HG03095 (cell line): Measurements from ENCODE around the gene SRCIN1.

ENCODE experiments used
- ATAC-seq: cut with Tn5 transposase; IDR thresholded peaks from one replicate; pipeline ENCODE4 v1.9.1; 2021; ENCODE audit warnings: moderate library complexity; ENCODE audit not compliant: unreplicated experiment

The SRCIN1 gene

DNA sequence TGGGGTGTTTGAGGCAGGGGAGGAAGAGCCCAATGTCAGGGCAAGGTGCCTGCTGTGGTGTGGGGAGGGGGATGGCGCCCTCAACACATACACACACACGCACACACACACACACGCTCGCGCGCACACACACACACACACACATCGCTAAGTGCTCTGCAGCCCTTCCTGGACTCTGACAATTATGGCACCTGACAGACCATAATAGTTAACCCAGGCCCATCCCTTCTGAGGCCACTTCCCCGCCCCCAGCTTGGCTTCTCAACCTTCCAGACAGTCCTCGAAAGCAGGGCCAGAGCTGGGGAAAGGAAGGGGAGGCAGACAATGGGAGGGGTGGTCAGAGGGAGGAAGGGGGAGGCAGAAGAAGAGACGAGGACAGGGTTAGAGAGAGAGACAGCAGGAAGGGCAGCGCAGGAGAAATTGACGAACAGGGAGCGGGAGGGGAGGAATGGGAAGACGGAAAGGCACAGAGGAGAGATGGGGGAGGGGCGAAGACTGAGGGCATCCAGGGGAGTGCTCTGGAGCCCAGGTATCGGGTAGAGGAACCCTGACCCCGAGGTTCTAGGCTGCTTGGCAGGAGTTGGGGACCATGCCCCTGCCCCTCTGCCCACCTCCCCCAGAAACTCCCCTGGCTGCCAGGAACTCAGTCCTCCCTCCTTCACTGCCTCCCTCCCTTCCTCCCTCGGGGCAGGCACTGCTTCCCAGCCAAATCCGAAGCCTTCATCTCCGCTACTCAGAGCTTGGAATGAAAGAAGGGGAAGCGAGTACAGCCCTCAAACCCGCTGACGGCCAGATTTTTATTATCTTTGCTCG, 4.0 kb downstream of the SRCIN1 start:
- no peak for ATAC-seq

DNA sequence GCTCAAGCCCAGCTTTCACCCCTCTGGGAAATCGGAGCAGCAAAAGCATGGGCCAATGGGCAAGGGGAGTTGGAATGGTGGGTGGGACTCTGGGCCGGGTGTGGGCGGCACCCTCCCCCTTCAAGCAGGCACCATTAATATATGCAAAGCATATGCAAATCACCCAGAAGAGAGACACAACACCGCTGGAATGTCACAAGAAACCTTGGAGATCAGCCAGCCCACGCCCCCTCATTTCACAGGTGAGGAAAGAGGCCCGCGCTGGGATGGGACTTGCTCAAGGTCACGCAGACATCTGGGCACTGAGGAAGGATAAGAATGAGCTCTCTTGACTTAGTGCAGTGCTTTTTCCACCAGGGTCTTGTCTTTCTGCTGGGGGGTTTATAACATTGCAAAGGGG, 4.8 kb downstream of the SRCIN1 start:
- no peak for ATAC-seq

DNA sequence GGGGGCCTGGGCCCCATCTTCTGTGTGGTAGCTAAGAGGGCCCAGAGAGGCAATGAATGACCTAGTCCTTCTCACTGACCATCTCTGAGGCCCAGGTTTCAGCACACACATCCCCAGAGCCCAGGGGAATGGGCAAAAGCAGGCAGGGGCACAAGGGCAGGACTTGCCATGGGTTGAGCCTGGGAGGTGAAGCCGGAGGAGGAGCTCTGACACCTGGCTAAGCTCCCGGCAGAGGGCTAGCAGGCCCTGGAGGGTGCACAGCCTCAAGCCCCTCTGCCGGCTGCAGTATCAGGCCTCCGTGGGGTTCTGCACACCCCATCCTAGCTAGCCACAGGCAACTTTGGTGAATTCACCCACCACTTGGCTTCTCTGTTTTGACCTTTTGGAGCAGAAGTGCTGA, 5.3 kb downstream of the SRCIN1 start:
- no peak for ATAC-seq

DNA sequence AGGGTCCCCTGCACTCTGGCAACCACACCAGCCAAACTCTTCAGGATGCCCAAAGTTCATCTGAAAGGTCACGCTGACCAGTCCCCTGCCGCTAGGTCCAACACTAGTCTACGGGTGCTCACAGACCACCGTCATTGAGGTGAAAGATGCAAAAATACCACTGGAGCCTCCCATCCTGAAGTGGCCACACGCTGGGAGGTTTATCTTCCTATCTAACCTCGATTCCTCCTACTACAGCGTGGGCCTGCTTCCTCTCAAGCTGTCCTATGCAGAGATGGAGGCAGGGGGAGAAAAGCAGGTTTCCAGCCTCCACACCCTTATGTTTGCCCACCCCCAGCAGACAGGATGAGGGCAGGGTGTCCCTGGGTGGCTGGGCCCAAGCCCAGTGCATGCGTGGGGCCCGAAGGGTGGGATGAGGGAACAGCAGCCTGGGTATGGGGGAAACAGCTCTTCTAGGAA, 6.3 kb downstream of the SRCIN1 start:
- no peak for ATAC-seq

DNA sequence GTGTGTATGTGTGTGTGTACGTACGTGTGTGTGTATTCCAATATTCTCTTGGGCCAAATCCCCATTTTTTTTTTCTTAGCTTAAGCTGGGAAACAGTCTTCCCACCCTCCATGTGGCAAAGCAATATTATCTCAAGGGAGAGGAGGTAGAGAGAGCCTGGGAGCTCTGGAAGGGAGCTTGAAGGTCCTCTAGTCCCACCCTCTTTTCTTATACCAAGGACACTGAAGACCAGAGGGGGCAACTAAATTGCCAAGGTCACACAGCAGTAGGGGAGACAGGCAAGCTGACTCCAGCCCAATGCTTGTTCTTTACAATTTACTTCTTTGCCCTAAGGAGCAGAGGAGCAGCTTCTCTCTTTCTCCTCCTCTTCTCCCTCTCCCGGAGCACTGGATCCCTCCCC, 6.8 kb downstream of the SRCIN1 start:
- ATAC-seq = no peak

DNA sequence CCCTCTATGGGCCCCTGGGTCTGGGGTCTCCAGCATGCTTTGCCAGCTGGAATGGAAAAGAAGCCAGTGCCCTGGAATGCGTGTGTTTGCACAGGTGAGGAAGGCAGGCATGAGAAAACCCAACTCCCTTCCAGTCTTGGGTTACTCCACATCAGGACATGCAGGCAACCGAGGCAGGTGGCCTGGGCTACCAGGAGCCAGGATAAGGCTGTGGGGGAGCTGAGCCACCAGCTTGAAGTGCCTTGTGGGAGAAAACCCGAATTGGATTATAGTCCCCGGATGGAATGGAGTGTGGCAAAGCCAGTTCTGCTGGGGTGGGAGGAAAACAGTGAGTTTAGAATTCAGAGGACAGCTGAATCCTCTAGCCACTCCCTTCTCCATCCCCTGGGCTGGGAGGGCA, 7.2 kb downstream of the SRCIN1 start:
- ATAC-seq = no peak

DNA sequence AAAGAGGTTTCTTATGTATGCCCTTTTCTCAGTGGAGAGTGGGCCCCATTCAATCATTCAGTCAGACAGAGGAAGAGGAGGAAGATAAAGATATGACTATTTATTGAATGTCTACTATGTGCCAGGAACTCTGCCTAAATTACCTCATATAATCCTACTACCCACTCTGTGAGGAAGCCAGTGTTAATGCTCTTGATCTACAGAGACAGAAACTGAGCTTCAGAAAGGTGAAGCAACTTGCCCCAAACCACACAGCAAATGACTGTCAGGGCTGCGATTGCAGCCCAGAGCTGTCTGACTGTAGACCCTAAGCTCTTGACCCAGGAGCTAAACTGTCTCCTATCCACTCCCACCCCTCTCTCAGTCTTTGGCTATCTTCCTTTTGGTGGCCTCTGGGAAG, 8.4 kb downstream of the SRCIN1 start:
- ATAC-seq = no peak

DNA sequence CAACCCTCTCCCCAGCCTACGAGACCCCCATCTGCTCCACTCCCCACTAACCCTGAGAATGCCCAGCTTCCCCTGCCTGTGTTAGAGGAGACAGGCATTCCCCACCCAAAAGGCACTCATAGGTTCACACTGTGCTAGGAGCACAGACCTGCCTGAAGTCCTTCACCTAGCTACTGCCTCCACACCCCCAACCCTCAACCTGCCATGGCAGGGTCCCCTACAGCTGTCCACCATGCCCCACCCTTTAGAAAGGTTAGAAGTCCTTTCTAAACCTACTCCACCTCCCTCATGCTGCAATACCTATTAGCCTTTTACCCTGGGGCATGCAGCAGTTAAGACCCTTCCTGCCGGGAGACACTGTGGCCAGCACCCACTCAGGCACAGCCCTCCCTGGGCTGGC, 9.1 kb downstream of the SRCIN1 start:
- ATAC-seq = no peak

DNA sequence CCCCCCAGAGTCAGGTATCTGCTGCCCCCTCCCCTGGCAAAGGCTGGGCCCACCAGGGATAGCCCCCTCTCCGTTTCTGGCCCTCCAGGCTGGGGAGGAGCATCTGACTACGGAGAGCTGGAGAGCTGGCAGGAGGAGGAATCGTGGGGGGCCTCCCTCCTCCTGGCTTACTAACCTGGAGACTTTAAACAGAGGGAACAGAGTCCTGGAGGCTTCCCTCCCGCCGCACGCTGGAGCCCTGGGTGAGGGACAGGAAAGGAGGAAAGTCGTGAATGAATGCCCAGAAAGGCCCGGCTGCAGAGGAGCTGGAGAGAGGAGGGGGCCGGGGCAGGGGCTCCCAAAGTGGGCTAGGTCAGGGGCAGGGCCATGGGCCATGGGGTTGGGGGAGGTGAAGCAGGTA, 9.9 kb downstream of the SRCIN1 start:
- ATAC-seq = no peak

DNA sequence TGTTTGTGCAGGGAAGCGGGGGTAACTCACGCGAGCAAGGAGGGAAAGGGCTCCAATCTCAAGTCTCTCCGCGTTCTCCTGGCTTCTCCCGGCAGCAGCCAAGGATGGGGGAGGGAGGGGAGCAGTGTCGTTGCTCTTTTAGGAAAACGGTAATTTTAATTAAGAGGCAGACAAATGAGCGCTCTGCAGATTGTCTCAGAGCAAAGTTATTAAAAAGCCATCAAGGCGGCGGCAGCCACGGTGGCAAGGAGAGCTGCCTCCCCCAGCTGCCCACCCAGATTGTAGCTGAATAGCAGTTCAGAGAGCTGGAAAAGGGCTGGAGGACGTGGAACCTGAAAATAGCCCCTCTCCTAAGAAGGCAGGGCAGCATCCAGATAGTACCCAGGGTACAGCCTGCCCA, 11.6 kb downstream of the SRCIN1 start:
- no peak for ATAC-seq

DNA sequence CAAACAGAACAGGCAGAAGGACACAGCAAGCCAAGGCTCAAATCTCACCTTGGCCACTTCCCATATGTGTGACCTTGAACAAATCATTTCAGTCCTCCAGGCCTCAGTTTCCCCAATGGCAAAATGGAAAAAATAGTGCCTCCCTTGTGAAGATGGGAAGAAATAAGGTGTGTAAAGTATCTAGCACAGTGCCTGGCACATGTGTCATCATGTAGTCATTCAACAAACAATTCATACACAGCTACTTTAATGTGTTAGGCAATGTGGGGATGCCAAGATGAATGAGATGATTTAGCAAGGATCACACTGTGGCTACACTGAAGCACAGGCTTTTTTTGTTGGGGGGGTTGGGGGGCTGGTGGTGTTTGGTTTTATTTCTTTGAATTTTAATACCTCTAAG, 13.3 kb downstream of the SRCIN1 start:
- ATAC-seq = no peak

DNA sequence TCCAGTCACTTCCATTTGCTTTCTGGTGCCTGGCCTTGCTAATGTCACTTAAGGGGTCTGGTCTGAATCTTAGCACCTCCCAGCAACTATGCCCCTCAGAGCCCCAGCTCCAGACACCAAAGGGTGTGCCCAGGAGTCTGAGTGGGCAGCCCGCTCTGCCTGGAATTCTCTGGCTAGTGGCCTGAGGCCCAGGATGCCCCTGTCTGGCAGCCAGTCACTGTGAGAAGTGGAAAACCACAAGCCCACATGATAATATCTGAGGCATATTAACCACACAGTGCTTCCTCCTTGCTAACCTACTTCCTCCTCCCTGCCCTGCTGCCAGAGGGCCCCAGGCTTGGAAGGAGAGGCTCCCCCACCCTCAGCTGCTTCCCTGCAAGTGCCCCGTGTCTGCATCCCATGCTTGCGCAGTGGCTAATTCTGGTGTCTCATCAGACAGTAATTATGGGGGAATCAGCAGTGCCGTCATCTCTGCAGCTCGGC, 14.0 kb downstream of the SRCIN1 start:
- no peak for ATAC-seq

DNA sequence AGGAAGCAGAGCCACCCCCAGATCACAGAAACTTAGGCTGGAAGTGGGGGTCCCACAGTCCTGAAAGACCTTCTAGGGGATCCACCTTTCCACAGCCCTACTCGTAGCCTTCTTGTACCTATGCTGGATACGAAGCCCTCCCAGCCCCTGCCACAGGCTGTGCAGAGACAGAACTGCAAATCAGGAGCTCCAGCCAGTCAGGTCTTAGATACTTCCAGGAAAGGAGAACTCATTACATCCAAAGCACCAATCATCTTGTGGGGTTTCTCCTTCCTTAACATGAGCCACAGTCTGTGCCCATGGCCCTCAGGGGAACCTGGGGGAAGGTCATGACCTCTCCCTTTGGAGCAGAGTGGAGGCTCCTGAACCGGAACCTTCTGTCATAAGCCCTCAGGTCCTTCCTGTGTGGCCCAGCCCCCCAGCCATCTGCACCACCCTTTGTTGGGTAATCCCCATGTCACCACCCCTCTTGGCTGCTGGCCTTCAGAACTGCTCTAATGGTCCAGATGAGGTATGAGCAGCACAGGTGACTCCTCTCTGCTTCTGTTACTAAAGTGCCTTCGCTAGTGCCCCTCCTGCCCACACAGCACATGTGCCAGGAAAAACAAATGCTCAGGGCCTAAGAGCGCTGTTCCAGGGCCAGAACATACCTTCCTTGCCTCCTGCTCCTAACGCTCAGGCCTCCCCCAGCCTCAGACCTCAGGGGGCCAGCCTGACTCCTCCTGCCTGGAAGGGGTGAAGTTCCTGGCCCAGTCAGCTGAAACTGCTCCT, 14.6 kb downstream of the SRCIN1 start:
- ATAC-seq = no peak

DNA sequence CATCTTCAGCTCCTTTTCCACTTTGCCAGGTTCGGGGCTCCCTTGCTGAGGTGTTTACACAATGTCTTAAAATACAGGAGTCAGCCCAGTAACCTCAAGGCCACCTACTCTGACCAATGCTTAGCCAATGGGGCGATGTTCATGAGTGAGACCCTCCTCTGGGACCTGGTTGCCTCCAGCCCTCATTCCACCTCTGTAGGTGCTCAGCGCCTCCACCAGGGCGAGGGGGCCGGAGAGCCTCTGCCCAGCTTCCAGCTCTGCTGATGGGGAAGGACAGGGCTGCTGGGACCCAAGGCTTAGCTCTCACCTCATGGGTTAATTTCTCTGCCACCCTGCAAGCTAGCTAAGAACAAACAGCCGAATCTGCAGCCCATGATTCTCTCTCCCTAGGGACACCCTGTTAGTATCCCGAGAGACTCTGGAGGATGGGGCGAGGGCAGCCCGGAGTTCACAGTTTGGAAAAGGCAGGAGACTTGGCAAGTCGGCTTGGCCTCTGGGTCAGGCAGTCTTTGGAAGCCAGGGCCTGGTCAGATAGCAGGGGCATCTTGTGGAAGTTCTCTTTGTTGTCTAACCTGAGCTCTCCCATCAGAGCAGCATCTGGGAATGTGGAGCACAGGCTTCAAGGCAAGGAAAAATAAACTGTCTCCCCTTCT, 16.2 kb downstream of the SRCIN1 start:
- ATAC-seq = no peak

DNA sequence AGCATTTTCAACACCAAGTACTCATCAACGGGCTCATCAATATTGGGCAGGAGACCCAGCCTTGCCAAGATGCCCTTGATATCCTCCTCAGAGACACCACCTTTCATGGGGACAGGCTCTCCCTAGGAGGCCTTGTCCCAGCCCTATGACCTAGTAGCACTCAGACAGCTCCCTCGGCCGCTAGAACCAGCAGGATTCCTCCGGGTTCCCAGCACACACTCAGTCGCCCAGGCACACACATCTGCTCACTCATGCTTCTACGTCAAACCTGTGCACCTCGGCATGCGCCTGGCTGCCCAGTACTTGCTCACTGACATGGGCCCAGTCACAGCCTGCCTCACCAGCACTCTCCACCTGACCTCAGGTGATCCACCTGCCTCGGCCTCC, 17.0 kb downstream of the SRCIN1 start:
- ATAC-seq = no peak

DNA sequence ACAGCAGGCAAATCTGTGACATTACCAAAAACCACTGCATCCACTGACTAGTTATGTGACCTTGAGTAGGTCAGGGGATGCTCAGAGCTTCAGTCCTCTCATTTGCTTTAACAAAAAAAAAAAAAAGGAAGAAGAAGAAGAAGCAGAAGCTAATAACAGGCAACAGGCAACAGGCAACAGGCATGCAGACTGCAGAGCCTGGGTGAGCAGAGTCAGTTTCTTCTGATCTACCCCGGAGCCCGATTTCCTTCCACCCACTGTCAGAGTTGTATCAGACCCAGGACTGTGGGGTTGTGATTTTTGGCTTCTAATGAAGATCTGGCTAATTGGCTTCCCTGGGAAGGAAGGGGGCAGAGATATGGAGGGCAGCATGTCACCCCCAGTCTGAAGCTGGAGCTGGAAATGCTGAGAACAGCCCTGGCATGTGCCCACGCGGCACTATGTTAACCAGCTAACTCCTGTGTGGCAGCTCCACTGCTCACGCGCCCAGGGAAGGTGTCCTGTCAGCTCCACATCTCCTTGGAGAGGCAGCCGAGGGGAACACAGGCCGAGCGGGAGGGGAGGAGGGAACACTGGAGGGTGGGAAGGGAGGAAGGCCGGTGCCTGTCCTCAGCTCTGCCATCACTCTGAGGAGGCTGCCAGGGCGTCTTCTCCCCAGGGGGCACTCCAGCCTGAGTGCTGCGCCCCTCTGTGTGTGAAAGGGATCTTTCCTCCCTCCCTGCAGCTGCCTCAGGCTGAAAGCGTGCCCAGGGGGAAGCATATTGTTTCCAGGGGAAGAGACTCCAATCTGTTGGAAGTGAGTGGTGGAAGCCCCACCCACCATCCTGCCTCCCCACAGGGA, 17.6 kb downstream of the SRCIN1 start:
- no peak for ATAC-seq

DNA sequence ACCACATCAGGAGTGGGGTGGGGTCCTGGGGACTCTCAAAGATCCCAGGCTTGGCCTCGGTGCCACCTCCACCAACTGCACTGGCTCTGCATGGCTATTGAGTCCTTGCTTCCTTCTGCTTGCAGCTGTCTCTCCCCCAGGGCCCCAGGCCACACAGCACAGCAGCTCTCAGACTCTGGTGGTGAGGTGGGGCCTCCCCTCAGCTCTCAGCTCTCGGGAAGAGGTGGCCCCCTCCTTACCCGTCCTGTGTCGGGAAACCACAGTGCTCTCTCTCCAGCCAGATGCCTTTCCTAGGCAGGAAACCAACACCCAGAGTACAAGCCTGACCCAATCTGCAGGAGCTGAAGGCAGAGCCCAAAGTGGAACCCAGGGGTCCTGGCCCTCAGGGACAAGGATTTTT, 18.5 kb downstream of the SRCIN1 start:
- no peak for ATAC-seq

DNA sequence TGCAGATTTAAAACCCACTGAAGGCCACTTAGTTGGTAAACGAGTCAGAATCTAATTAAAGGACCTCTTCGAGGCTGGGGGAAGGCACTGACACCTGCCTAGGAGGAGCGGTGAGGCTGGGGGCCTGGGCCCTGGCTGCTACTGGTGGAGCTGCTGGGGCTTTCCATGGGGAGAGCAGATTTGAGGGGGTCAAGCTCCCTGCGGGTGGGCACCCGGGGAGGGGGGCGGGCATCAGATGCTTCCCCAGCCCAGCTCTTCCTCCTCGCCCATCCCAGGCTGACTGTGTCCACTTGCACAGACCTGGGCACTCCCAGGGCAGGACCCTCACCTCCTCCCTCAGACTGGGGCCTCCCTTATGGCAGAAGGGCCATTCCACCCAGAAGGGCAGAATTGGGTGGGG, 19.0 kb downstream of the SRCIN1 start:
- ATAC-seq = no peak

DNA sequence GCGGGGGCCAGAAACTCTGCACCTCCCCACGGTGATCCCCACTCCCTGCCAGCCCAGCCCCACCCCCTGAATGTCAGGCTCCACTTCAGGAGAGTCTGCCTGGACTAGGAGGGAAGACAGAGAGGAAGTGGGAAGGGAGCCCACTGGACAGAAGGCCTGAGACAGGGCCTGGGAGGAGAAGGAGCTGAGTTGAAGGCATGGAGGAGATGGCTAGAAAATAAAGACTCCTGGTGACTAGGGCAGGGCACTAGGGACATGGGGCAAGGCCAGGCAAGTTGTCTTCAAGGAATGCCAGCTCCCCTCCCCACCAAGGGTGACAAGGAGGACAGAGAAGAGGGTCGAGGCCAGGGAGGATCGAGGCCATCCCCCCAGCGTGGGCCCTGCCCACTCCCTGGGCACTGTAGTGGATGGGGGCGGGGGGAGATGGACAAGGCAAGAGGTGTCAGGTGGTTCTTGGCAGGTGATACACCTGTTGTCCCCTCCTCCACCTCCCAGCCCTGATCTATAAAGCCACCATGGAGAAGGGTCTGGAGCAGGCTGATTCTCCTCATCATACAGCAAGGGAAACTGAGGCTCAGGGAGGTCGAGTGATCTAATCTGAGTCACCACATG, 19.7 kb downstream of the SRCIN1 start:
- ATAC-seq = no peak
